ENCODE results near the gene GMCL1.

The GMCL1 gene

GRCh38 chr2:69796174-69796573 lies 33.3 kb upstream of the GMCL1 start:
- TF ChIP-seq CTCF (IDR thresholded peaks at IDR 0.05), result no peak
- Histone ChIP-seq H3K27me3 (no peaks in the 10 kb centered on the region), H3K4me3 (ENCODE audit: low read depth in 1 of 2, low read length in 1 of 2) (no peak overlapping the region), H3K9me3 (no peaks in the 10 kb centered on the region), H3K27ac (no peak overlapping the region), H3K36me3 (peaks cover 19% of the 10 kb centered on the region), H3K4me1 (ENCODE audit: control insufficient read depth in 1 of 2, insufficient read depth in 1 of 2, low read depth in 1 of 2, low read length in 1 of 2) (peaks cover 3 to 16% of the 10 kb centered on the region in 2 experiments)

- no peaks in the 10 kb centered on the region for H3K9me3 ChIP-seq
- no peaks in the 10 kb centered on the region for H3K27me3 ChIP-seq
- no peak overlapping the region for H3K4me3 ChIP-seq (ENCODE audit: low read depth in 1 of 2, low read length in 1 of 2)
- peaks cover 3 to 16% of the 10 kb centered on the region in 2 experiments for H3K4me1 ChIP-seq (ENCODE audit: control insufficient read depth in 1 of 2, insufficient read depth in 1 of 2, low read depth in 1 of 2, low read length in 1 of 2)
- no peak overlapping the region for H3K27ac ChIP-seq
- H3K36me3 ChIP-seq, result peaks cover 19% of the 10 kb centered on the region
- TF ChIP-seq CTCF (IDR thresholded peaks at IDR 0.05), result no peak
Measured at GRCh38 chr2:69797235-69797634, 32.2 kb upstream of the GMCL1 start.

GRCh38 chr2:69797836-69798289 lies 31.6 kb upstream of the GMCL1 start:
- no peaks in the 10 kb centered on the region for H3K9me3 ChIP-seq
- H3K36me3 ChIP-seq, result peaks cover 19% of the 10 kb centered on the region
- peaks cover 3 to 17% of the 10 kb centered on the region in 2 experiments for H3K4me1 ChIP-seq (ENCODE audit: control insufficient read depth in 1 of 2, insufficient read depth in 1 of 2, low read depth in 1 of 2, low read length in 1 of 2)
- no peak for TF ChIP-seq CTCF (IDR thresholded peaks at IDR 0.05)
- no peaks in the 10 kb centered on the region for H3K27me3 ChIP-seq
- H3K4me3 ChIP-seq (ENCODE audit: low read depth in 1 of 2, low read length in 1 of 2), result no peak overlapping the region
- H3K27ac ChIP-seq, result no peak overlapping the region

- Histone ChIP-seq H3K4me1 (ENCODE audit: control insufficient read depth in 1 of 2, insufficient read depth in 1 of 2, low read depth in 1 of 2, low read length in 1 of 2) (peaks cover 8 to 23% of the 10 kb centered on the region in 2 experiments), H3K27ac (no peak overlapping the region), H3K4me3 (ENCODE audit: low read depth in 1 of 2, low read length in 1 of 2) (no peak overlapping the region)
Measured at GRCh38 chr2:69798290-69798908, 31.1 kb upstream of the GMCL1 start.

GRCh38 chr2:69798909-69799526 lies 30.4 kb upstream of the GMCL1 start:
- no peak overlapping the region for H3K27ac ChIP-seq
- TF ChIP-seq CTCF (IDR thresholded peaks at IDR 0.05), result no peak
- peaks cover 12 to 24% of the 10 kb centered on the region in 2 experiments for H3K4me1 ChIP-seq (ENCODE audit: control insufficient read depth in 1 of 2, insufficient read depth in 1 of 2, low read depth in 1 of 2, low read length in 1 of 2)
- H3K4me3 ChIP-seq (ENCODE audit: low read depth in 1 of 2, low read length in 1 of 2), result no peak overlapping the region
- no peaks in the 10 kb centered on the region for H3K9me3 ChIP-seq
- H3K27me3 ChIP-seq, result no peaks in the 10 kb centered on the region
- H3K36me3 ChIP-seq, result peaks cover 19% of the 10 kb centered on the region

More at GRCh38 chr2:69798290-69798908, 31.1 kb upstream of the GMCL1 start:
- no peaks in the 10 kb centered on the region for H3K27me3 ChIP-seq
- no peak for TF ChIP-seq CTCF (IDR thresholded peaks at IDR 0.05)
- peaks cover 19% of the 10 kb centered on the region for H3K36me3 ChIP-seq
- H3K9me3 ChIP-seq, result no peaks in the 10 kb centered on the region

Measured in neutrophil (primary cell).